K562 (cell line): ENCODE data around the gene FAM32A. TPM values are rescaled to one million over a fixed set of nuclear protein-coding genes. Genes with fewer than 3 reads are reported as not detected.

Experiments used
- ATF7 ChIP-seq: fragments of 450-650 bp; IDR thresholded peaks from 2 replicates; pipeline ENCODE4 v1.7.1; 2014; ENCODE audit warnings: mild to moderate bottlenecking, moderate library complexity
- C11orf30 ChIP-seq: fragments of 450-650 bp; IDR thresholded peaks from 2 replicates; pipeline ENCODE4 v1.6.1; 2016; ENCODE audit warnings: low read depth, mild to moderate bottlenecking
- CEBPB ChIP-seq: fragments of 450-650 bp; IDR thresholded peaks from 2 replicates; pipeline ENCODE4 v1.6.1; 2016; ENCODE audit warnings: missing genetic modification characterization, missing compliant biosample characterization
- CHAMP1 ChIP-seq: fragments of 450-650 bp; IDR thresholded peaks from 2 replicates; pipeline ENCODE4 v1.6.1; 2016; ENCODE audit warnings: mild to moderate bottlenecking
- CTBP1 ChIP-seq: fragments of 450-650 bp; IDR thresholded peaks from 2 replicates; pipeline ENCODE4 v1.6.1; 2016; ENCODE audit warnings: borderline replicate concordance
- HMGN3 ChIP-seq: IDR thresholded peaks from 2 replicates; pipeline ENCODE4 v1.6.1; 2011; ENCODE audit warnings: borderline replicate concordance, low read depth, mild to moderate bottlenecking, mixed read lengths, low read length; ENCODE audit not compliant: insufficient read length; ENCODE audit errors: extremely low read depth
- KDM5B ChIP-seq: fragments of 200-600 bp; sonication (generic); IDR thresholded peaks from 2 replicates; pipeline ENCODE4 v1.6.1; 2012; ENCODE audit warnings: low read depth, mild to moderate bottlenecking, moderate library complexity, low read length, control low read depth, inconsistent platforms; ENCODE audit not compliant: insufficient replicate concordance
- MYNN ChIP-seq, 2 experiments: sonication (generic); formaldehyde crosslinking in 1 of 2; IDR thresholded peaks; 2 replicates each; pipeline versions ENCODE4 v1.5.0 to v1.6.1; 2016 to 2020; ENCODE audit warnings: antibody characterized with exemption in 1 of 2, missing genetic modification reagents in 1 of 2
- POLR3G ChIP-seq: IDR thresholded peaks from 2 replicates; pipeline ENCODE4 v1.6.1; 2011; ENCODE audit not compliant: insufficient read length, insufficient replicate concordance; ENCODE audit errors: extremely low read depth
- RUNX1 ChIP-seq: sonication (generic); IDR thresholded peaks from 2 replicates; pipeline ENCODE4 v1.6.1; 2016; ENCODE audit warnings: antibody characterized with exemption, low read depth
- SUPT5H ChIP-seq: fragments of 450-650 bp; IDR thresholded peaks from 2 replicates; pipeline ENCODE4 v1.6.1; 2016
- ZBTB7A ChIP-seq: IDR thresholded peaks from 2 replicates; pipeline ENCODE4 v1.6.1; 2011; ENCODE audit warnings: low read depth, mild to moderate bottlenecking, low read length, moderate library complexity, borderline replicate concordance; ENCODE audit not compliant: control insufficient read depth
- ZNF3 ChIP-seq: fragments of 250-450 bp; sonication (Bioruptor Pico); IDR thresholded peaks from 2 replicates; pipeline ENCODE4 v1.5.0; 2021; ENCODE audit warnings: mild to moderate bottlenecking, moderate library complexity
- ZNF766 ChIP-seq: fragments of 200-800 bp; sonication (Bioruptor generic); conservative IDR thresholded peaks from 2 replicates; pipeline ENCODE4 v1.6.1; 2016; ENCODE audit warnings: missing genetic modification characterization, missing compliant biosample characterization
- polyA plus RNA-seq, 8 experiments: library from polyadenylated mRNA; depleted of rRNA in 4 of 8; stranded (reverse) in 5 of 8; unstranded in 3 of 8; fragments of >200 nt; fragmentation: Nextera tagmentation in 2 of 8; fragmentation: Illumina TruSeq in 1 of 8; extraction: Ambion mirVana in 2 of 8; extraction: Trizol in 1 of 8; gene quantifications; 2 replicates each; pipeline versions ENCODE4 v1.2.1 to v1.2.3, GENCODE V29; 2011 to 2014; ENCODE audit warnings: inconsistent platforms in 1 of 8, missing spikeins in 1 of 8
- total RNA-seq, 7 experiments: library from RNA; depleted of rRNA in 6 of 7; stranded (reverse); fragments of >200 nt in 6 of 7; fragmentation: Illumina TruSeq in 2 of 7; extraction: Trizol in 2 of 7; gene quantifications; 2 replicates each; pipeline versions ENCODE4 v1.2.1 to v1.2.3, GENCODE V29; 2011 to 2021; ENCODE audit warnings: low replicate concordance in 1 of 7
- TF ChIP-seq, protein P1 (sequence below): fragments of 250-450 bp; sonication (Bioruptor Pico); IDR thresholded peaks from 2 replicates; pipeline ENCODE4 v1.9.0; 2021; ENCODE audit warnings: mild to moderate bottlenecking
- TF ChIP-seq, protein P2 (sequence below), 2 experiments: fragments of 150-350 bp in 1 of 2; IDR thresholded peaks; 2 replicates each; pipeline ENCODE4 v1.6.1; 2012 to 2016; ENCODE audit warnings: low read depth in 2 of 2, low read length in 2 of 2, mild to moderate bottlenecking in 1 of 2, moderate library complexity in 1 of 2
- TF ChIP-seq, protein P3 (sequence below): sonication (generic); formaldehyde crosslinking; IDR thresholded peaks from 2 replicates; pipeline ENCODE4 v1.8.0; 2022; ENCODE audit warnings: missing genetic modification reagents, mild to moderate bottlenecking, moderate library complexity, borderline replicate concordance
- TF ChIP-seq, protein P4 (sequence below): fragments of 450-650 bp; formaldehyde crosslinking; IDR thresholded peaks from 2 replicates; pipeline ENCODE4 v1.4.0; 2020; ENCODE audit warnings: mild to moderate bottlenecking, moderate library complexity

The FAM32A gene
- total and polyA plus RNA-seq, 9 of the 15 experiments (the other 6 are each of a cell fraction or from before 2014, with no cell fraction given) = 30.7 to 96.7 (median 73.7) TPM

- TF ChIP-seq MYNN (IDR thresholded peaks at IDR 0.05) (no peak), MYNN (CRISPR knock-in tag; IDR thresholded peaks at IDR 0.05) (peak; percentile 67; the same call in 1 of the 2 replicates), CEBPB (tag) (peak; percentile 85), CTBP1 (peak; percentile 87), RUNX1 (no peak), ZNF766 (CRISPR knock-in tag) (0 out of 2 replicates have a peak, but pooled peaks have one; percentile 35), POLR3G (no peak), ATF7 (peak; percentile 72), ZNF3 (CRISPR knock-in tag) (no peak), ZBTB7A (peak; percentile 33), CHAMP1 (no peak), KDM5B (peak; percentile 80), C11orf30 (peak; percentile 37; the same call in 1 of the 2 replicates), HMGN3 (peak; percentile 72), SUPT5H (no peak)
- TF ChIP-seq, protein P1, sequence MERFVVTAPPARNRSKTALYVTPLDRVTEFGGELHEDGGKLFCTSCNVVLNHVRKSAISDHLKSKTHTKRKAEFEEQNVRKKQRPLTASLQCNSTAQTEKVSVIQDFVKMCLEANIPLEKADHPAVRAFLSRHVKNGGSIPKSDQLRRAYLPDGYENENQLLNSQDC = no peak
- TF ChIP-seq, protein P2, sequence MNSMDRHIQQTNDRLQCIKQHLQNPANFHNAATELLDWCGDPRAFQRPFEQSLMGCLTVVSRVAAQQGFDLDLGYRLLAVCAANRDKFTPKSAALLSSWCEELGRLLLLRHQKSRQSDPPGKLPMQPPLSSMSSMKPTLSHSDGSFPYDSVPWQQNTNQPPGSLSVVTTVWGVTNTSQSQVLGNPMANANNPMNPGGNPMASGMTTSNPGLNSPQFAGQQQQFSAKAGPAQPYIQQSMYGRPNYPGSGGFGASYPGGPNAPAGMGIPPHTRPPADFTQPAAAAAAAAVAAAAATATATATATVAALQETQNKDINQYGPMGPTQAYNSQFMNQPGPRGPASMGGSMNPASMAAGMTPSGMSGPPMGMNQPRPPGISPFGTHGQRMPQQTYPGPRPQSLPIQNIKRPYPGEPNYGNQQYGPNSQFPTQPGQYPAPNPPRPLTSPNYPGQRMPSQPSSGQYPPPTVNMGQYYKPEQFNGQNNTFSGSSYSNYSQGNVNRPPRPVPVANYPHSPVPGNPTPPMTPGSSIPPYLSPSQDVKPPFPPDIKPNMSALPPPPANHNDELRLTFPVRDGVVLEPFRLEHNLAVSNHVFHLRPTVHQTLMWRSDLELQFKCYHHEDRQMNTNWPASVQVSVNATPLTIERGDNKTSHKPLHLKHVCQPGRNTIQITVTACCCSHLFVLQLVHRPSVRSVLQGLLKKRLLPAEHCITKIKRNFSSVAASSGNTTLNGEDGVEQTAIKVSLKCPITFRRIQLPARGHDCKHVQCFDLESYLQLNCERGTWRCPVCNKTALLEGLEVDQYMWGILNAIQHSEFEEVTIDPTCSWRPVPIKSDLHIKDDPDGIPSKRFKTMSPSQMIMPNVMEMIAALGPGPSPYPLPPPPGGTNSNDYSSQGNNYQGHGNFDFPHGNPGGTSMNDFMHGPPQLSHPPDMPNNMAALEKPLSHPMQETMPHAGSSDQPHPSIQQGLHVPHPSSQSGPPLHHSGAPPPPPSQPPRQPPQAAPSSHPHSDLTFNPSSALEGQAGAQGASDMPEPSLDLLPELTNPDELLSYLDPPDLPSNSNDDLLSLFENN (IDR thresholded peaks at IDR 0.05; ENCODE audit: low read depth in 2 of 2, low read length in 2 of 2) = peak in 1 of 2 experiments; percentile 2; a peak in 1 of 4 replicates
- TF ChIP-seq, protein P3, sequence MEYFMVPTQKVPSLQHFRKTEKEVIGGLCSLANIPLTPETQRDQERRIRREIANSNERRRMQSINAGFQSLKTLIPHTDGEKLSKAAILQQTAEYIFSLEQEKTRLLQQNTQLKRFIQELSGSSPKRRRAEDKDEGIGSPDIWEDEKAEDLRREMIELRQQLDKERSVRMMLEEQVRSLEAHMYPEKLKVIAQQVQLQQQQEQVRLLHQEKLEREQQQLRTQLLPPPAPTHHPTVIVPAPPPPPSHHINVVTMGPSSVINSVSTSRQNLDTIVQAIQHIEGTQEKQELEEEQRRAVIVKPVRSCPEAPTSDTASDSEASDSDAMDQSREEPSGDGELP (CRISPR knock-in tag) = peak; percentile 94; the same call in 1 of the 2 replicates
- TF ChIP-seq, protein P4, sequence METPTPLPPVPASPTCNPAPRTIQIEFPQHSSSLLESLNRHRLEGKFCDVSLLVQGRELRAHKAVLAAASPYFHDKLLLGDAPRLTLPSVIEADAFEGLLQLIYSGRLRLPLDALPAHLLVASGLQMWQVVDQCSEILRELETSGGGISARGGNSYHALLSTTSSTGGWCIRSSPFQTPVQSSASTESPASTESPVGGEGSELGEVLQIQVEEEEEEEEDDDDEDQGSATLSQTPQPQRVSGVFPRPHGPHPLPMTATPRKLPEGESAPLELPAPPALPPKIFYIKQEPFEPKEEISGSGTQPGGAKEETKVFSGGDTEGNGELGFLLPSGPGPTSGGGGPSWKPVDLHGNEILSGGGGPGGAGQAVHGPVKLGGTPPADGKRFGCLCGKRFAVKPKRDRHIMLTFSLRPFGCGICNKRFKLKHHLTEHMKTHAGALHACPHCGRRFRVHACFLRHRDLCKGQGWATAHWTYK = peak; percentile 44; the same call in 1 of the 2 replicates
These were observed 12.6 kb downstream of the FAM32A start, which contains the start of gene AP1M1 (continued) for GRCh38 chr19:16197622-16198369.
